Keratinocyte (primary cell): ENCODE measurements around the gene MTM1. TPM values are rescaled to one million over a fixed set of nuclear protein-coding genes. Genes with fewer than 3 reads are reported as not detected.

Source experiments
- DNase-seq: peaks from one replicate; pipeline ENCODE4 v3.0.0-alpha.2; 2011; ENCODE audit warnings: low read depth, missing footprints, low spot score
- FAIRE-seq: peaks from 2 replicates; lab custom pipeline; 2011; peaks lifted over from hg19 to GRCh38; lab: Jason Lieb, UNC
- H2AFZ ChIP-seq: 2 replicates; pipeline ENCODE4 v1.6.0; 2012; ENCODE audit warnings: low read length, control low read depth, inconsistent platforms; ENCODE audit not compliant: control insufficient read depth
- H3K27ac ChIP-seq: 2 replicates; pipeline ENCODE4 v1.5.1; 2011; ENCODE audit warnings: low read length; ENCODE audit not compliant: control insufficient read depth, insufficient read depth
- H3K27me3 ChIP-seq: 3 replicates; pipeline ENCODE4 v1.6.0; 2011; ENCODE audit warnings: low read length; ENCODE audit not compliant: control insufficient read depth, insufficient read depth; ENCODE audit errors: extremely low read depth
- H3K36me3 ChIP-seq, 2 experiments: 2 replicates in 1 of 2; 3 replicates in 1 of 2; pipeline ENCODE4 v1.5.1; 2011; ENCODE audit warnings: low read length in 2 of 2, mild to moderate bottlenecking in 1 of 2; ENCODE audit not compliant: control insufficient read depth in 2 of 2, insufficient read depth in 2 of 2; ENCODE audit errors: extremely low read depth in 1 of 2
- H3K4me1 ChIP-seq: 3 replicates; pipeline ENCODE4 v1.5.1; 2011; ENCODE audit warnings: low read length; ENCODE audit not compliant: control insufficient read depth, insufficient read depth; ENCODE audit errors: extremely low read depth
- H3K4me2 ChIP-seq: 3 replicates; pipeline ENCODE4 v1.6.0; 2011; ENCODE audit warnings: low read depth, low read length; ENCODE audit not compliant: control insufficient read depth, insufficient read depth; ENCODE audit errors: extremely low read depth
- H3K4me3 ChIP-seq, 3 experiments: fragments of 200-600 bp in 1 of 3; sonication (generic) in 1 of 3; 2 replicates in 2 of 3; 3 replicates in 1 of 3; pipeline ENCODE4 v1.5.1; 2011 to 2016; ENCODE audit warnings: low read length in 3 of 3, mild to moderate bottlenecking in 3 of 3, control low read depth in 2 of 3, inconsistent platforms in 1 of 3, low read depth in 1 of 3, mixed read lengths in 1 of 3, mixed run types in 1 of 3, moderate library complexity in 1 of 3; ENCODE audit not compliant: control insufficient read depth in 2 of 3, insufficient read depth in 2 of 3; ENCODE audit errors: extremely low read depth in 1 of 3
- H3K79me2 ChIP-seq: 2 replicates; pipeline ENCODE4 v1.6.0; 2012; ENCODE audit warnings: low read length; ENCODE audit not compliant: control insufficient read depth, insufficient read depth
- H3K9ac ChIP-seq: 3 replicates; pipeline ENCODE4 v1.6.0; 2011; ENCODE audit warnings: low read length; ENCODE audit not compliant: control insufficient read depth, insufficient read depth; ENCODE audit errors: extremely low read depth
- H3K9me1 ChIP-seq: 3 replicates; pipeline ENCODE4 v1.6.0; 2011; ENCODE audit warnings: low read length; ENCODE audit not compliant: control insufficient read depth, insufficient read depth; ENCODE audit errors: extremely low read depth
- H3K9me3 ChIP-seq: 2 replicates; pipeline ENCODE4 v1.5.1; 2012; ENCODE audit warnings: low read depth, low read length; ENCODE audit not compliant: control insufficient read depth
- H4K20me1 ChIP-seq: 3 replicates; pipeline ENCODE4 v1.6.0; 2011; ENCODE audit warnings: low read length; ENCODE audit not compliant: control insufficient read depth, insufficient read depth; ENCODE audit errors: extremely low read depth
- EZH2 ChIP-seq: IDR thresholded peaks from one replicate; pipeline ENCODE4 v1.6.1; 2012; ENCODE audit warnings: inconsistent platforms, mild to moderate bottlenecking, low read length, moderate library complexity
- dilution Hi-C: fragments of 300-500 bp; cut with MboI; formaldehyde crosslinking; loops from one replicate; pipeline ENCODE4 v1.7.0; 2020; ENCODE audit warnings: low sequenced_read_pairs; ENCODE audit not compliant: extremely low pct_ligation_motif_present
- polyA plus RNA-seq, 5 experiments: library from polyadenylated mRNA; depleted of rRNA in 3 of 5; stranded (reverse) in 3 of 5; stranded (forward) in 1 of 5; unstranded in 1 of 5; fragments of >200 nt; gene quantifications; 1 replicate in 1 of 5; 2 replicates in 3 of 5; 3 replicates in 1 of 5; pipeline versions ENCODE4 v1.2.1 to v1.2.3, GENCODE V29; 2011 to 2012; ENCODE audit warnings: missing spikeins in 2 of 5, low read depth in 1 of 5, low replicate concordance in 1 of 5
- TF ChIP-seq, protein P1 (sequence below), 3 experiments: IDR thresholded peaks in 1 of 3; conservative IDR thresholded peaks in 1 of 3; optimal IDR thresholded peaks in 1 of 3; 2 replicates in 2 of 3; 3 replicates in 1 of 3; pipeline versions ENCODE3 to v1.5.1; 2011; ENCODE audit warnings: low read length in 3 of 3, mild to moderate bottlenecking in 3 of 3, moderate library complexity in 2 of 3, control low read depth in 1 of 3, inconsistent platforms in 1 of 3; ENCODE audit not compliant: insufficient read depth in 2 of 3; ENCODE audit errors: extremely low read depth in 1 of 3

Gene MTM1
- polyA plus RNA-seq, 1 donor (not counting 4 experiments of a cell fraction or from before 2014, with no cell fraction given) = 13.9 TPM

DNA sequence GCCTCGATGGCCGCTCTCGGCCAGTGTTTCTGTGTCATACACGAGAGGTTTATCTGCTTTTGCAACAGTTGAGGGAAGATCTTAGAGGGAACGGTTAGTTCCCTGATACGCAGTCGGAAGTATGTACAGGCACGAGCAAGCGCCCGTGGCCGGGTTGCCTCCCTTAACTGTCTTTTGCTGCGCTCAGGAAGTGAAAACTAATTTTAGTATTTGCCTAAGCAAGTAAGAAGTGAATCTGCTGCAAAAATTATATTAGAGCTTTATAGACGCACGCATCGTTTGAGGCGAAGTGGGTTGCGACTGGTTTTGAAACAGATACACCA lies 695 bp downstream of the MTM1 start:
- TF ChIP-seq, protein P1, sequence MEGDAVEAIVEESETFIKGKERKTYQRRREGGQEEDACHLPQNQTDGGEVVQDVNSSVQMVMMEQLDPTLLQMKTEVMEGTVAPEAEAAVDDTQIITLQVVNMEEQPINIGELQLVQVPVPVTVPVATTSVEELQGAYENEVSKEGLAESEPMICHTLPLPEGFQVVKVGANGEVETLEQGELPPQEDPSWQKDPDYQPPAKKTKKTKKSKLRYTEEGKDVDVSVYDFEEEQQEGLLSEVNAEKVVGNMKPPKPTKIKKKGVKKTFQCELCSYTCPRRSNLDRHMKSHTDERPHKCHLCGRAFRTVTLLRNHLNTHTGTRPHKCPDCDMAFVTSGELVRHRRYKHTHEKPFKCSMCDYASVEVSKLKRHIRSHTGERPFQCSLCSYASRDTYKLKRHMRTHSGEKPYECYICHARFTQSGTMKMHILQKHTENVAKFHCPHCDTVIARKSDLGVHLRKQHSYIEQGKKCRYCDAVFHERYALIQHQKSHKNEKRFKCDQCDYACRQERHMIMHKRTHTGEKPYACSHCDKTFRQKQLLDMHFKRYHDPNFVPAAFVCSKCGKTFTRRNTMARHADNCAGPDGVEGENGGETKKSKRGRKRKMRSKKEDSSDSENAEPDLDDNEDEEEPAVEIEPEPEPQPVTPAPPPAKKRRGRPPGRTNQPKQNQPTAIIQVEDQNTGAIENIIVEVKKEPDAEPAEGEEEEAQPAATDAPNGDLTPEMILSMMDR (optimal IDR thresholded peaks at IDR 0.05 in 1 of 3, IDR thresholded peaks at IDR 0.05 in 1 of 3, conservative IDR thresholded peaks at IDR 0.05 in 1 of 3; ENCODE audit: extremely low read depth in 1 of 3, insufficient read depth in 2 of 3, low read length in 3 of 3) = no peak
- no peak for TF ChIP-seq EZH2
- no peaks in the 10 kb centered on the region for H3K27me3 ChIP-seq
- peak overlapping the region; percentile 63 to 79 (median 73) for H3K4me3 ChIP-seq
- peaks cover 44% of the 10 kb centered on the region for H3K79me2 ChIP-seq
- FAIRE-seq = no peak
- peaks cover 40% of the 10 kb centered on the region for H3K4me1 ChIP-seq
- no peak overlapping the region for H2AFZ ChIP-seq
- H4K20me1 ChIP-seq = no peaks in the 10 kb centered on the region
- H3K27ac ChIP-seq = peak overlapping the region; percentile 66
- peak overlapping the region; percentile 77 for H3K9ac ChIP-seq
- H3K9me1 ChIP-seq = no peaks in the 10 kb centered on the region
- no peaks in the 10 kb centered on the region for H3K36me3 ChIP-seq
- H3K9me3 ChIP-seq = no peaks in the 10 kb centered on the region
- no peak for DNase-seq
- dilution Hi-C loops = no loop called here
- H3K4me2 ChIP-seq = peak overlapping the region; percentile 71

DNA sequence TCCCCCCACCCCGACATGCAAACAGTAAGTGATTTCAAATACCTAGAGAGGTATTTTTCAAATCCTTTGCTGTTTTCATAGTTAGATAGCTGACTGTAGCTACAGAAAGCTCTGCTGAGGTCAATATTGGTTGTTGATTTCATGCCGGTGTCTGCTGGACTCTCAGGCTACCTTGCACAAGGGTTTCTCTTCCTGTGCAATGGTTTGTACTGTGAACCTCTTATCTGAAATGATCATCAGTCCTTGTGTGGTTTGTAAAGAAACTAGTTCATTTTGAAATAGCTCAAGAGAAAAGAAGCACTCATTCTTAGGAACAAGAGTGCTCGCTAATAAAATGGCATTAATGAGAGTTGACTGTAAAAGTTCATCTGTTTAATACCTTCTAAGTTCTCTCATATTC lies 2.1 kb downstream of the MTM1 start:
- Histone ChIP-seq H3K4me2 (peak overlapping the region; percentile 71), H3K79me2 (peaks cover 46% of the 10 kb centered on the region), H3K9ac (no peak overlapping the region), H3K27ac (no peak overlapping the region), H3K4me3 (no peak overlapping the region), H3K9me1 (no peaks in the 10 kb centered on the region), H3K9me3 (no peaks in the 10 kb centered on the region), H2AFZ (no peak overlapping the region), H3K36me3 (no peaks in the 10 kb centered on the region), H3K27me3 (no peaks in the 10 kb centered on the region), H3K4me1 (peaks cover 51% of the 10 kb centered on the region), H4K20me1 (no peaks in the 10 kb centered on the region)
- FAIRE-seq (no peak), DNase-seq (no peak)
- TF ChIP-seq EZH2 = no peak
- TF ChIP-seq, protein P1 (optimal IDR thresholded peaks at IDR 0.05 in 1 of 3, IDR thresholded peaks at IDR 0.05 in 1 of 3, conservative IDR thresholded peaks at IDR 0.05 in 1 of 3; ENCODE audit: extremely low read depth in 1 of 3, insufficient read depth in 2 of 3, low read length in 3 of 3) = no peak
- dilution Hi-C loops = no loop called here
